ENCODE measurements around the gene MT1B. TPM values are rescaled to one million over a fixed set of nuclear protein-coding genes. Genes with fewer than 3 reads are reported as not detected.
A peak's percentile ranks its signal among the peaks of the same experiment; 100 is the strongest.
"Not testable (repeated sequence)": the region's sequence is repeated elsewhere in the genome, so short reads cannot be mapped to it uniquely, and the experiment has no call there.

Gene MT1B
- total and polyA plus RNA-seq, 7 experiments from 2014 or later = not detected

- peaks cover 7 to 33% (median 19%) of the 10 kb centered on the region in 7 donors for H3K4me1 Mint-ChIP-seq
- POLR2A ChIA-PET; ATAC-seq; H3K36me3 ChIP-seq (ENCODE audit: control insufficient read depth in 2 of 3, insufficient read depth in 3 of 3, low read length in 3 of 3); H3K4me3 ChIP-seq (ENCODE audit: low read length); H3K36me3 Mint-ChIP-seq; H3K9me3 ChIP-seq (ENCODE audit: control insufficient read depth in 2 of 3, low read length in 3 of 3); DNase-seq; H3K9me3 Mint-ChIP-seq; H3K4me1 ChIP-seq (ENCODE audit: control insufficient read depth in 2 of 2, insufficient read depth in 2 of 2, low read length in 2 of 2); H3K27ac ChIP-seq (ENCODE audit: low read depth, low read length); H3K27me3 ChIP-seq (ENCODE audit: control insufficient read depth in 2 of 2, insufficient read depth in 2 of 2, low read length in 2 of 2): not testable (repeated sequence)
- intact Hi-C loops (cut with micrococcal nuclease) = loop anchor here (1.0 to 5.0 kb wide), 6 partner anchors 8 to 113 kb away; partner anchors contain the start of genes MT1X (in 1 of the 2) and NUP93 (in 1 of the 2)
- peaks cover 21 to 53% (median 33%) of the 10 kb centered on the region in 5 donors for H3K27me3 Mint-ChIP-seq
- peak overlapping the region in 7 of 10 donors; percentile 17 to 85 (median 43) for H3K4me3 Mint-ChIP-seq
- H3K27ac Mint-ChIP-seq = peak overlapping the region in 2 of 9 donors; percentile 50 to 76
- CTCF ChIA-PET = interaction anchor here (1.2 to 3.3 kb wide), 2 partner anchors 9 to 28 kb away, joined by 8 to 33 read pairs; no protein-coding TSS in a partner anchor
These were observed 22.9 kb downstream of the MT1B start for GRCh38 chr16:56674570-56674969.

GRCh38 chr16:56675685-56676210, 24.1 kb downstream of the MT1B start:
- no peaks in the 10 kb centered on the region for H3K36me3 Mint-ChIP-seq
- Histone ChIP-seq H3K9me3 (ENCODE audit: control insufficient read depth in 2 of 3, low read length in 3 of 3) (no peaks in the 10 kb centered on the region), H3K4me3 (ENCODE audit: low read length) (peak overlapping the region; percentile 47), H3K27ac (ENCODE audit: low read depth, low read length) (peak overlapping the region; percentile 45), H3K36me3 (ENCODE audit: control insufficient read depth in 2 of 3, insufficient read depth in 3 of 3, low read length in 3 of 3) (no peaks in the 10 kb centered on the region), H3K4me1 (ENCODE audit: control insufficient read depth in 2 of 2, insufficient read depth in 2 of 2, low read length in 2 of 2) (peaks cover 0 to 6% of the 10 kb centered on the region in 2 donors), H3K27me3 (ENCODE audit: control insufficient read depth in 2 of 2, insufficient read depth in 2 of 2, low read length in 2 of 2) (no peaks in the 10 kb centered on the region)
- no peaks in the 10 kb centered on the region for H3K9me3 Mint-ChIP-seq
- intact Hi-C loops (cut with micrococcal nuclease) = loop anchor here in 1 of 2 donors (2.0 kb wide), 1 partner anchor 55 kb away; the partner anchor contains the start of gene NUP93
- peak overlapping the region; percentile 71 to 89 (median 80) for H3K4me3 Mint-ChIP-seq
- ChIA-PET CTCF (interaction anchor here (0.7 to 1.8 kb wide), 4 partner anchors 27 to 98 kb away, joined by 3 to 18 read pairs (median 6); no protein-coding TSS in a partner anchor), POLR2A (interaction anchor here (0.6 to 1.8 kb wide), 10 partner anchors 8 to 117 kb away, joined by 3 to 5 read pairs (median 4); partner anchors contain the start of genes MT1F and MT2A)
- peak in 8 of 9 donors; percentile 32 to 66 (median 57) for DNase-seq
- peak overlapping the region in 8 of 9 donors; percentile 20 to 94 (median 60) for H3K27ac Mint-ChIP-seq
- H3K4me1 Mint-ChIP-seq = peaks cover 7 to 27% (median 16%) of the 10 kb centered on the region in 7 donors
- peaks cover 12 to 42% (median 25%) of the 10 kb centered on the region in 5 donors for H3K27me3 Mint-ChIP-seq
- ATAC-seq = peak; percentile 79

- Mint-ChIP-seq H3K4me3 (no peak overlapping the region), H3K27ac (peak overlapping the region in 2 of 9 donors; percentile 7 to 36), H3K9me3 (no peaks in the 10 kb centered on the region), H3K4me1 (peaks cover 7 to 33% (median 26%) of the 10 kb centered on the region in 7 donors), H3K27me3 (peaks cover 5 to 26% (median 13%) of the 10 kb centered on the region in 5 donors), H3K36me3 (no peaks in the 10 kb centered on the region)
- no peak overlapping the region for H3K4me3 ChIP-seq (ENCODE audit: low read length)
- DNase-seq = no peak
- peaks cover 2 to 14% of the 10 kb centered on the region in 2 donors for H3K4me1 ChIP-seq (ENCODE audit: control insufficient read depth in 2 of 2, insufficient read depth in 2 of 2, low read length in 2 of 2)
- ChIA-PET POLR2A (interaction anchor here (1.3 to 2.1 kb wide), 6 partner anchors 18 to 69 kb away, joined by 3 to 7 read pairs (median 3); partner anchors contain the start of genes MT1F and MT2A), CTCF (no interaction called here)
- no peak overlapping the region for H3K27ac ChIP-seq (ENCODE audit: low read depth, low read length)
- H3K36me3 ChIP-seq (ENCODE audit: control insufficient read depth in 2 of 3, insufficient read depth in 3 of 3, low read length in 3 of 3) = no peaks in the 10 kb centered on the region
- no peaks in the 10 kb centered on the region for H3K27me3 ChIP-seq (ENCODE audit: control insufficient read depth in 2 of 2, insufficient read depth in 2 of 2, low read length in 2 of 2)
- no peak for ATAC-seq
- H3K9me3 ChIP-seq (ENCODE audit: control insufficient read depth in 2 of 3, low read length in 3 of 3) = no peaks in the 10 kb centered on the region
- intact Hi-C loops (cut with micrococcal nuclease) = no loop called here
These were observed 25.8 kb downstream of the MT1B start for GRCh38 chr16:56677474-56677873.

- no peaks in the 10 kb centered on the region for H3K36me3 ChIP-seq (ENCODE audit: control insufficient read depth in 2 of 3, insufficient read depth in 3 of 3, low read length in 3 of 3)
- CTCF ChIA-PET = interaction anchor here (1.1 kb wide), 1 partner anchor 23 kb away, joined by 3 read pairs; no protein-coding TSS in a partner anchor
- no peaks in the 10 kb centered on the region for H3K27me3 ChIP-seq (ENCODE audit: control insufficient read depth in 2 of 2, insufficient read depth in 2 of 2, low read length in 2 of 2)
- peaks cover 0 to 5% (median 0%) of the 10 kb centered on the region in 5 donors for H3K36me3 Mint-ChIP-seq
- DNase-seq (no peak), ATAC-seq (no peak)
- peaks cover 7 to 43% (median 36%) of the 10 kb centered on the region in 7 donors for H3K4me1 Mint-ChIP-seq
- peaks cover 13 to 22% of the 10 kb centered on the region in 2 donors for H3K4me1 ChIP-seq (ENCODE audit: control insufficient read depth in 2 of 2, insufficient read depth in 2 of 2, low read length in 2 of 2)
- H3K4me3 ChIP-seq (ENCODE audit: low read length) = no peak overlapping the region
- H3K9me3 Mint-ChIP-seq = no peaks in the 10 kb centered on the region
- H3K27ac Mint-ChIP-seq = peak overlapping the region in 2 of 9 donors; percentile 16 to 33
- intact Hi-C loops (cut with micrococcal nuclease) = no loop called here
- no peak overlapping the region for H3K27ac ChIP-seq (ENCODE audit: low read depth, low read length)
- POLR2A ChIA-PET = interaction anchor here (0.8 to 2.1 kb wide), 6 partner anchors 8 to 166 kb away, joined by 3 to 7 read pairs (median 4); no protein-coding TSS in a partner anchor
- H3K9me3 ChIP-seq (ENCODE audit: control insufficient read depth in 2 of 3, low read length in 3 of 3) = no peaks in the 10 kb centered on the region
- H3K4me3 Mint-ChIP-seq = no peak overlapping the region
- peaks cover 2 to 13% (median 8%) of the 10 kb centered on the region in 5 donors for H3K27me3 Mint-ChIP-seq
These were observed 27.5 kb downstream of the MT1B start for GRCh38 chr16:56679078-56679730.

GRCh38 chr16:56679818-56680217, 28.1 kb downstream of the MT1B start:
- POLR2A ChIA-PET = interaction anchor here (0.8 to 1.3 kb wide), 4 partner anchors 9 to 166 kb away, joined by 3 to 6 read pairs (median 4); no protein-coding TSS in a partner anchor

More at GRCh38 chr16:56679818-56680217, 28.1 kb downstream of the MT1B start:
- Mint-ChIP-seq H3K4me3 (no peak overlapping the region), H3K4me1 (peaks cover 7 to 41% (median 37%) of the 10 kb centered on the region in 7 donors), H3K27ac (peak overlapping the region in 2 of 9 donors; percentile 43 to 62), H3K36me3 (peaks cover 0 to 10% (median 0%) of the 10 kb centered on the region in 5 donors), H3K27me3 (peaks cover 0 to 10% (median 6%) of the 10 kb centered on the region in 5 donors), H3K9me3 (peaks cover 0 to 2% (median 0%) of the 10 kb centered on the region in 11 donors)
- intact Hi-C loops (cut with micrococcal nuclease) = loop anchor here in 1 of 2 donors (5.0 kb wide), 2 partner anchors 38 to 252 kb away; partner anchors contain the start of gene HERPUD1
- Histone ChIP-seq H3K4me1 (ENCODE audit: control insufficient read depth in 2 of 2, insufficient read depth in 2 of 2, low read length in 2 of 2) (peaks cover 13 to 22% of the 10 kb centered on the region in 2 donors), H3K9me3 (ENCODE audit: control insufficient read depth in 2 of 3, low read length in 3 of 3) (no peaks in the 10 kb centered on the region), H3K36me3 (ENCODE audit: control insufficient read depth in 2 of 3, insufficient read depth in 3 of 3, low read length in 3 of 3) (no peaks in the 10 kb centered on the region), H3K27me3 (ENCODE audit: control insufficient read depth in 2 of 2, insufficient read depth in 2 of 2, low read length in 2 of 2) (no peaks in the 10 kb centered on the region), H3K27ac (ENCODE audit: low read depth, low read length) (no peak overlapping the region), H3K4me3 (ENCODE audit: low read length) (no peak overlapping the region)
- CTCF ChIA-PET = interaction anchor here (1.1 kb wide), 1 partner anchor 22 kb away, joined by 3 read pairs; no protein-coding TSS in a partner anchor
- no peak for ATAC-seq
- no peak for DNase-seq
